GM21619 (cell line): ENCODE results near the gene NFKBIB.
"Not testable (repeated sequence)": the region's sequence is repeated elsewhere in the genome, so short reads cannot be mapped to it uniquely, and the experiment has no call there.

Experiments
- ATAC-seq: cut with Tn5 transposase; IDR thresholded peaks from one replicate; pipeline ENCODE4 v1.9.1; 2021; ENCODE audit not compliant: unreplicated experiment

NFKBIB gene

GRCh38 chr19:38875656-38876395 is 23.9 kb upstream of the NFKBIB start:
- ATAC-seq = no peak

GRCh38 chr19:38877781-38878574 is 21.8 kb upstream of the NFKBIB start, which contains the start of gene RINL:
Gene RINL (minus strand): TSS chr19:38878275. CDS start chr19:38876742, 1,533 bp downstream.
- peak; percentile 58 for ATAC-seq

- ATAC-seq = no peak
These were observed 21.0 kb upstream of the NFKBIB start for GRCh38 chr19:38878575-38879399.

GRCh38 chr19:38879400-38879751 is 20.4 kb upstream of the NFKBIB start:
- ATAC-seq = no peak

- no peak for ATAC-seq
These were observed 19.5 kb upstream of the NFKBIB start for GRCh38 chr19:38880076-38880881.

- no peak for ATAC-seq
These were observed 18.7 kb upstream of the NFKBIB start for GRCh38 chr19:38880882-38881609.

GRCh38 chr19:38883286-38883685 is 16.5 kb upstream of the NFKBIB start:
- no peak for ATAC-seq

- not testable (repeated sequence) for ATAC-seq
These were observed 15.1 kb upstream of the NFKBIB start for GRCh38 chr19:38884691-38885090.

GRCh38 chr19:38888876-38889275 is 10.9 kb upstream of the NFKBIB start:
- ATAC-seq = no peak

GRCh38 chr19:38889803-38890202 is 10.0 kb upstream of the NFKBIB start:
- ATAC-seq = no peak

GRCh38 chr19:38890686-38891085 is 9.1 kb upstream of the NFKBIB start:
- ATAC-seq = no peak

GRCh38 chr19:38891771-38892170 is 8.0 kb upstream of the NFKBIB start:
- ATAC-seq = no peak

- ATAC-seq = no peak
These were observed 6.9 kb upstream of the NFKBIB start for GRCh38 chr19:38892841-38893240.

GRCh38 chr19:38893341-38893771 is 6.4 kb upstream of the NFKBIB start:
- no peak for ATAC-seq

GRCh38 chr19:38894968-38895367 is 4.8 kb upstream of the NFKBIB start:
- no peak for ATAC-seq

GRCh38 chr19:38898788-38899446 is 852 bp upstream of the NFKBIB start:
- no peak for ATAC-seq

- ATAC-seq = no peak
These were observed 447 bp downstream of the NFKBIB start for GRCh38 chr19:38900202-38900629.

GRCh38 chr19:38900743-38901190 is 998 bp downstream of the NFKBIB start:
- ATAC-seq = no peak

- no peak for ATAC-seq
These were observed 1.9 kb downstream of the NFKBIB start for GRCh38 chr19:38901683-38902082.
